ENCODE results near the gene FKBP5. TPM values are rescaled to one million over a fixed set of nuclear protein-coding genes. Genes with fewer than 3 reads are reported as not detected.

The FKBP5 gene
- total and polyA plus RNA-seq, 2 of the 4 experiments (the other 2 are of a cell fraction): 6.8 to 7.0 TPM

DNA sequence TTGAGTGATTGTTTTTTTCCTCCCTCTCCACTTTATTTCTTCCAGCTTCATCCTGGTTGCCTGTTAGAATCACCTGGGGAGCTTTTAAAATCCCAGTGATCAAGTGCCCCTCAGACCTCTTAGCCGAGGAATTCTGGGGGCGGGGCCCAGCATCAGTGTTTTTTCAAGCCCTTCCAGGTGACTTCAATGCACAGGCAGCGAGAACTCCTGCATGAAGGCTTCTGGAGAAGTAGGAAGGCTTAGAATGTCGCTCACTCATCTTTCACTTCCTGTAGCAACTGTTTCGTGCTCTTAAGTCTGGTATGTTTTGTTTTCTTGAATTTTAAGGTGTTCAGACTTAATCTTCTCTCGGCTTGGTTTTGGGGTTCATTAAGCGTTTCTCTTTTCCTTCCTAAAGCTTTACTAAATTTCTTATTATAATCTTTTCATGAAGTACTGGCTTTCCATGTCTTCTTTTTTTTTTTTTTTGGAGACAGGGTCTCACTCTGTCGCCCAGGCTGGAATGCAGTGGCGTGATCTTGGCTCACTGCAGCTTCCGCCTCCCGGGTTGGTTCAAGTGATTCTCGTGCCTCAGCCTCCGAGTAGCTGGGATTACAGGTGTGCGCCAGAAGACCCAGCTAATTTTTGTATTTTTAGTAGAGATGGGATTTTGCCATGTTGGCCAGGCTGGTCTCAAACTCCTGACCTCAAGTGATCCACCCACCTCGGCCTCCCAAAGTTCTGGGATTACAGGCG lies 145.1 kb downstream of the FKBP5 start:
- BruUV-seq (replicated peaks): no TSS peak
- CTCF ChIA-PET: interaction anchor here (0.6 to 1.3 kb wide), 4 partner anchors 9 to 39 kb away, joined by 3 to 4 read pairs (median 4); no protein-coding TSS in a partner anchor
- no peak overlapping the region for H3K56ac ChIP-seq (ENCODE audit: extremely low read depth, insufficient read depth, low read length)
- H3K18ac ChIP-seq (ENCODE audit: low read depth, low read length): no peak overlapping the region
- no peak overlapping the region for H2AK9ac ChIP-seq (replicated peaks; ENCODE audit: low read depth, low read length, poor library complexity)
- POLR2A ChIA-PET (ENCODE audit: unreplicated experiment): no interaction called here
- H4K20me1 ChIP-seq (ENCODE audit: insufficient read depth, low read length): no peaks in the 10 kb centered on the region
- H3K9me1 ChIP-seq (ENCODE audit: insufficient read depth, low read length): no peaks in the 10 kb centered on the region
- H2BK5ac ChIP-seq (ENCODE audit: low read depth, low read length, poor library complexity, severe bottlenecking): no peak overlapping the region
- no peak overlapping the region for H3K4me3 ChIP-seq (ENCODE audit: insufficient read depth, low read depth, low read length)
- no peaks in the 10 kb centered on the region for H3K36me3 ChIP-seq (ENCODE audit: control insufficient read depth, insufficient read depth, low read length)
- intact Hi-C loops (cut with micrococcal nuclease): no loop called here
- H2BK15ac ChIP-seq (ENCODE audit: low read depth, low read length): no peak overlapping the region
- no peak overlapping the region for H2BK20ac ChIP-seq (ENCODE audit: low read depth, low read length)
- H3K4ac ChIP-seq (ENCODE audit: low read depth, low read length): no peak overlapping the region
- WGBS, 2 experiments (ENCODE audit: extremely low coverage in 2 of 2, insufficient read length in 1 of 2): no CpG with 5 or more reads among the region's 16 CpGs
- H3K27ac ChIP-seq (ENCODE audit: insufficient read depth, low read length): no peak overlapping the region
- dilution Hi-C loops (cut with HindIII; ENCODE audit: low sequenced_read_pairs, unreplicated experiment): no loop called here
- H3K9me3 ChIP-seq (ENCODE audit: control insufficient read depth, insufficient read depth, low read length): peaks cover 2% of the 10 kb centered on the region; the same call in 1 of the 2 replicates
- no peak for TF ChIP-seq BHLHE40 (IDR thresholded peaks at IDR 0.05; ENCODE audit: low read depth, low read length)
- TF ChIP-seq RFX5 (IDR thresholded peaks at IDR 0.05; ENCODE audit: low read depth, low read length): no peak
- TF ChIP-seq, protein P1, sequence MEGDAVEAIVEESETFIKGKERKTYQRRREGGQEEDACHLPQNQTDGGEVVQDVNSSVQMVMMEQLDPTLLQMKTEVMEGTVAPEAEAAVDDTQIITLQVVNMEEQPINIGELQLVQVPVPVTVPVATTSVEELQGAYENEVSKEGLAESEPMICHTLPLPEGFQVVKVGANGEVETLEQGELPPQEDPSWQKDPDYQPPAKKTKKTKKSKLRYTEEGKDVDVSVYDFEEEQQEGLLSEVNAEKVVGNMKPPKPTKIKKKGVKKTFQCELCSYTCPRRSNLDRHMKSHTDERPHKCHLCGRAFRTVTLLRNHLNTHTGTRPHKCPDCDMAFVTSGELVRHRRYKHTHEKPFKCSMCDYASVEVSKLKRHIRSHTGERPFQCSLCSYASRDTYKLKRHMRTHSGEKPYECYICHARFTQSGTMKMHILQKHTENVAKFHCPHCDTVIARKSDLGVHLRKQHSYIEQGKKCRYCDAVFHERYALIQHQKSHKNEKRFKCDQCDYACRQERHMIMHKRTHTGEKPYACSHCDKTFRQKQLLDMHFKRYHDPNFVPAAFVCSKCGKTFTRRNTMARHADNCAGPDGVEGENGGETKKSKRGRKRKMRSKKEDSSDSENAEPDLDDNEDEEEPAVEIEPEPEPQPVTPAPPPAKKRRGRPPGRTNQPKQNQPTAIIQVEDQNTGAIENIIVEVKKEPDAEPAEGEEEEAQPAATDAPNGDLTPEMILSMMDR (conservative IDR thresholded peaks at IDR 0.05; ENCODE audit: low read depth, low read length): no peak
- TF ChIP-seq NFE2L2 (IDR thresholded peaks at IDR 0.05; ENCODE audit: low read depth, low read length): no peak
- TF ChIP-seq RCOR1 (IDR thresholded peaks at IDR 0.05; ENCODE audit: insufficient replicate concordance, low read length): no peak
- TF ChIP-seq RAD21 (IDR thresholded peaks at IDR 0.05; ENCODE audit: low read length): no peak
- TF ChIP-seq MXI1 (IDR thresholded peaks at IDR 0.05; ENCODE audit: borderline replicate concordance, low read depth, low read length): no peak
- TF ChIP-seq MAZ (IDR thresholded peaks at IDR 0.05; ENCODE audit: borderline replicate concordance, low read depth, low read length): no peak
- TF ChIP-seq, protein P2, sequence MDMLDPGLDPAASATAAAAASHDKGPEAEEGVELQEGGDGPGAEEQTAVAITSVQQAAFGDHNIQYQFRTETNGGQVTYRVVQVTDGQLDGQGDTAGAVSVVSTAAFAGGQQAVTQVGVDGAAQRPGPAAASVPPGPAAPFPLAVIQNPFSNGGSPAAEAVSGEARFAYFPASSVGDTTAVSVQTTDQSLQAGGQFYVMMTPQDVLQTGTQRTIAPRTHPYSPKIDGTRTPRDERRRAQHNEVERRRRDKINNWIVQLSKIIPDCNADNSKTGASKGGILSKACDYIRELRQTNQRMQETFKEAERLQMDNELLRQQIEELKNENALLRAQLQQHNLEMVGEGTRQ (IDR thresholded peaks at IDR 0.05; ENCODE audit: low read depth, low read length): no peak
- no peak for TF ChIP-seq CEBPB (IDR thresholded peaks at IDR 0.05; ENCODE audit: low read depth, low read length)
- TF ChIP-seq FOS (IDR thresholded peaks at IDR 0.05; ENCODE audit: low read depth, low read length): no peak
- no peak for TF ChIP-seq SMC3 (IDR thresholded peaks at IDR 0.05; ENCODE audit: low read depth, low read length)
- TF ChIP-seq CHD1 (IDR thresholded peaks at IDR 0.05; ENCODE audit: low read depth, low read length): no peak
- TF ChIP-seq ELK1 (IDR thresholded peaks at IDR 0.05; ENCODE audit: borderline replicate concordance, low read depth, low read length): no peak
- no peak for TF ChIP-seq POLR2A (IDR thresholded peaks at IDR 0.05; ENCODE audit: low read depth, low read length)
- TF ChIP-seq MAFK (IDR thresholded peaks at IDR 0.05; ENCODE audit: low read depth, low read length): no peak
- no peak overlapping the region for H4K8ac ChIP-seq (ENCODE audit: low read depth in 2 of 2, low read length in 2 of 2)
- H2BK120ac ChIP-seq (ENCODE audit: low read depth, low read length): no peak overlapping the region
- H2AFZ ChIP-seq (replicated peaks; ENCODE audit: low read length, poor library complexity): no peak overlapping the region
- DNase-seq (no peak), ATAC-seq (ENCODE audit: low read depth) (no peak)
- no peak overlapping the region for H4K91ac ChIP-seq (ENCODE audit: insufficient read depth, low read depth, low read length)
- no peak overlapping the region for H2AK5ac ChIP-seq (ENCODE audit: low read depth, low read length)
- H3K9ac ChIP-seq (ENCODE audit: low read depth, low read length): no peak overlapping the region
- H4K5ac ChIP-seq (ENCODE audit: low read depth, low read length): no peak overlapping the region
- in situ Hi-C loops (cut with MboI; ENCODE audit: low sequenced_read_pairs): loop anchor here (25.0 kb wide), 1 partner anchor 419 kb away; no protein-coding TSS in a partner anchor
- no peaks in the 10 kb centered on the region for H3K79me1 ChIP-seq (ENCODE audit: low read depth in 1 of 2, low read length in 2 of 2)
- peaks cover 22% of the 10 kb centered on the region for H3K27me3 ChIP-seq (ENCODE audit: control insufficient read depth, insufficient read depth, low read length)
- H3K4me1 ChIP-seq (ENCODE audit: control insufficient read depth, insufficient read depth, low read length): no peaks in the 10 kb centered on the region
- H3K14ac ChIP-seq (replicated peaks; ENCODE audit: low read depth, low read length): no peak overlapping the region
- no peak overlapping the region for H3K23ac ChIP-seq (ENCODE audit: low read depth, low read length)
- H3K4me2 ChIP-seq (ENCODE audit: low read depth, low read length): no peak overlapping the region
